CD4-positive, alpha-beta T cell treated with Interleukin-12 subunit alpha and Interleukin-12 subunit beta, for 1 hour (primary cell): ENCODE data around the gene NEURL1.
"Not testable (repeated sequence)": the region's sequence is repeated elsewhere in the genome, so short reads cannot be mapped to it uniquely, and the experiment has no call there.

Experiments used
- DNase-seq: peaks from one replicate; pipeline ENCODE4 v3.0.0-alpha.2; 2020

Gene NEURL1

GRCh38 chr10:103522006-103522405 is 28.5 kb downstream of the NEURL1 start:
- DNase-seq = not testable (repeated sequence)

GRCh38 chr10:103523683-103524082 is 30.2 kb downstream of the NEURL1 start:
- DNase-seq = no peak

- DNase-seq = no peak
These were observed 32.4 kb downstream of the NEURL1 start for GRCh38 chr10:103525901-103526300.

- DNase-seq = not testable (repeated sequence)
These were observed 34.0 kb downstream of the NEURL1 start for GRCh38 chr10:103527476-103527875.

GRCh38 chr10:103528549-103528948 is 35.0 kb downstream of the NEURL1 start:
- no peak for DNase-seq

- no peak for DNase-seq
These were observed 36.0 kb downstream of the NEURL1 start for GRCh38 chr10:103529539-103529938.

GRCh38 chr10:103533827-103534226 is 40.3 kb downstream of the NEURL1 start:
- DNase-seq = no peak

- DNase-seq = no peak
These were observed 41.4 kb downstream of the NEURL1 start for GRCh38 chr10:103534621-103535498.

GRCh38 chr10:103535595-103535994 is 42.1 kb downstream of the NEURL1 start:
- no peak for DNase-seq

GRCh38 chr10:103539751-103540150 is 46.2 kb downstream of the NEURL1 start:
- DNase-seq = no peak

- DNase-seq = no peak
These were observed 47.2 kb downstream of the NEURL1 start for GRCh38 chr10:103540722-103541121.

GRCh38 chr10:103541616-103542015 is 48.1 kb downstream of the NEURL1 start:
- DNase-seq = no peak

- peak; percentile 21 for DNase-seq
These were observed 49.5 kb downstream of the NEURL1 start for GRCh38 chr10:103542764-103543616.

- no peak for DNase-seq
These were observed 50.4 kb downstream of the NEURL1 start for GRCh38 chr10:103543617-103544525.

GRCh38 chr10:103544657-103545310 is 51.3 kb downstream of the NEURL1 start:
- no peak for DNase-seq

- DNase-seq = no peak
These were observed 51.9 kb downstream of the NEURL1 start for GRCh38 chr10:103545366-103545765.

- no peak for DNase-seq
These were observed 52.3 kb downstream of the NEURL1 start for GRCh38 chr10:103545771-103546281.

GRCh38 chr10:103546401-103546800 is 52.9 kb downstream of the NEURL1 start:
- no peak for DNase-seq

GRCh38 chr10:103547391-103547946 is 54.0 kb downstream of the NEURL1 start:
- no peak for DNase-seq

- no peak for DNase-seq
These were observed 54.5 kb downstream of the NEURL1 start for GRCh38 chr10:103548006-103548405.

GRCh38 chr10:103548581-103549348 is 55.3 kb downstream of the NEURL1 start:
- no peak for DNase-seq
